ENCODE measurements around the gene SLC31A1.

SLC31A1 gene

GRCh38 chr9:113309204-113309813 lies 88.0 kb downstream of the SLC31A1 start:
- peak; percentile 14 for DNase-seq

- DNase-seq = no peak
These were observed 89.2 kb downstream of the SLC31A1 start for GRCh38 chr9:113310538-113310937.

GRCh38 chr9:113311961-113312360 lies 90.6 kb downstream of the SLC31A1 start:
- no peak for DNase-seq

- DNase-seq = no peak
These were observed 91.9 kb downstream of the SLC31A1 start for GRCh38 chr9:113313261-113313660.

Data from NCI-H2227 treated with DMSO at 0.1 percent for 48 hours (cell line).